ENCODE measurements around the gene BOC. TPM values are rescaled to one million over a fixed set of nuclear protein-coding genes. Genes with fewer than 3 reads are reported as not detected.

BOC gene
- total and polyA plus RNA-seq, 12 donors: 2.1 to 13.9 (median 4.9) TPM

GRCh38 chr3:113243071-113243470 lies 31.7 kb downstream of the BOC start:
- no peak for TF ChIP-seq CTCF (IDR thresholded peaks at IDR 0.05)
- H3K27ac ChIP-seq: peak overlapping the region in 3 of 10 donors; percentile 18 to 67 (median 38)
- no peaks in the 10 kb centered on the region for H3K36me3 ChIP-seq
- H3K4me3 ChIP-seq: no peak overlapping the region
- intact Hi-C loops (cut with DNase I): no loop called here
- 69 to 80% methylated on average over 2 of the region's 2 CpGs for WGBS, 2 donors
- H3K4me1 ChIP-seq: peaks cover 0 to 67% (median 23%) of the 10 kb centered on the region in 9 donors
- no peaks in the 10 kb centered on the region for H3K9me3 ChIP-seq
- ATAC-seq (no peak), DNase-seq (no peak)
- peaks cover 0 to 3% (median 0%) of the 10 kb centered on the region in 7 donors for H3K27me3 ChIP-seq

DNA sequence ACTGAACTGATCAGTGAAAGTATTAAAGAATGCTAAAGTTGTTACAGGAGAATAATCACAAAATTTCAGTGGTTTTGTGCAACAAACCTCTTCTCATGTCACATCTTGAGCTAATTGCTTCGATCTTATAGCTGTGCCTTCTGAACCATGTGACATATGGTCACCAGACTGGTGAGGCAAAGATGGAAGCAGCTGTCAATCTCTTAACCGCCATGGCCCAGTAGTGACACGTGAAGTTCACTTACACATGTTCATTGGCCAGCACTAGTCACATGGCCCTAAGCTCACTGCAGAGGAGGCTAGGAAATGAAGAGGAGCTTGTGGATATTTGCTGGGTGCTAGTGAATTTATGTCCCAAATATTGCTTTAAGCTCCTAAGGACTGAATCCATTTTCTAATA lies 32.5 kb downstream of the BOC start:
- Histone ChIP-seq H3K27ac (peak overlapping the region in 4 of 10 donors; percentile 9 to 84 (median 25)), H3K4me3 (no peak overlapping the region), H3K36me3 (no peaks in the 10 kb centered on the region), H3K4me1 (peaks cover 0 to 75% (median 28%) of the 10 kb centered on the region in 9 donors), H3K27me3 (peaks cover 0 to 3% (median 0%) of the 10 kb centered on the region in 7 donors), H3K9me3 (no peaks in the 10 kb centered on the region)
- intact Hi-C loops (cut with DNase I): no loop called here
- no peak for DNase-seq
- no peak for ATAC-seq
- 74 to 82% methylated on average over 3 of the region's 3 CpGs for WGBS, 2 donors
- no peak for TF ChIP-seq CTCF (IDR thresholded peaks at IDR 0.05)

GRCh38 chr3:113245761-113246161 lies 34.4 kb downstream of the BOC start:
- Histone ChIP-seq H3K4me1 (peaks cover 0 to 63% (median 26%) of the 10 kb centered on the region in 9 donors), H3K27me3 (peaks cover 0 to 3% (median 0%) of the 10 kb centered on the region in 7 donors), H3K4me3 (no peak overlapping the region), H3K27ac (peak overlapping the region; percentile 17 to 84 (median 58)), H3K9me3 (no peaks in the 10 kb centered on the region), H3K36me3 (peaks cover 0 to 11% (median 0%) of the 10 kb centered on the region in 9 donors)
- ATAC-seq: peak in 7 of 8 donors; percentile 56 to 83 (median 62)
- intact Hi-C loops (cut with DNase I): no loop called here
- WGBS, 2 donors: 30 to 33% methylated on average over 5 of the region's 5 CpGs
- peak; percentile 25 to 67 for DNase-seq
- TF ChIP-seq CTCF (IDR thresholded peaks at IDR 0.05): no peak

- TF ChIP-seq CTCF (IDR thresholded peaks at IDR 0.05): no peak
- Histone ChIP-seq H3K4me3 (no peak overlapping the region), H3K27ac (peak overlapping the region in 8 of 10 donors; percentile 43 to 84 (median 62)), H3K36me3 (peaks cover 0 to 22% (median 0%) of the 10 kb centered on the region in 9 donors), H3K27me3 (no peaks in the 10 kb centered on the region), H3K9me3 (no peaks in the 10 kb centered on the region), H3K4me1 (peaks cover 0 to 52% (median 23%) of the 10 kb centered on the region in 9 donors)
- ATAC-seq (no peak), DNase-seq (no peak)
- intact Hi-C loops (cut with DNase I): no loop called here
These were observed 35.7 kb downstream of the BOC start for GRCh38 chr3:113247068-113247467.
